Peyer's patch (tissue), 4 donors: Measurements from ENCODE around the gene IL1RL2. TPM values are rescaled to one million over a fixed set of nuclear protein-coding genes. Genes with fewer than 3 reads are reported as not detected.

Experiments
- DNase-seq, 3 donors: peaks; one replicate each; pipeline ENCODE4 v3.0.0-alpha.2; 2017 to 2019
- H3K27ac ChIP-seq, 4 donors: fragments of 200-600 bp; sonication (generic); one replicate each; pipeline ENCODE4 v1.5.1; 2016 to 2019
- H3K27me3 ChIP-seq, 2 donors: fragments of 200-600 bp; sonication (generic); one replicate each; pipeline ENCODE4 v1.5.1; 2019
- H3K36me3 ChIP-seq, 3 donors: fragments of 200-600 bp; sonication (generic); one replicate each; pipeline ENCODE4 v1.5.1; 2016 to 2019
- H3K4me1 ChIP-seq, 4 donors: fragments of 200-600 bp; sonication (generic); one replicate each; pipeline ENCODE4 v1.5.1; 2016 to 2019
- H3K4me3 ChIP-seq, 4 donors: fragments of 200-600 bp; sonication (generic); 1 replicate in 3 of 4; 2 replicates in 1 of 4; pipeline ENCODE4 v1.5.1; 2016 to 2019; ENCODE audit warnings: mild to moderate bottlenecking in 1 of 4
- H3K9me3 ChIP-seq, 4 donors: fragments of 200-600 bp; sonication (generic); one replicate each; pipeline ENCODE4 v1.5.1; 2016 to 2019; ENCODE audit warnings: mild to moderate bottlenecking in 1 of 4
- POLR2A ChIP-seq, 2 donors: fragments of 450-650 bp; IDR thresholded peaks; one replicate each; pipeline ENCODE4 v1.5.1; 2017; ENCODE audit warnings: antibody characterized with exemption in 2 of 2, mild to moderate bottlenecking in 2 of 2, moderate library complexity in 2 of 2
- total RNA-seq, 4 donors: library from RNA; depleted of rRNA; stranded (reverse); fragments of >200 nt; gene quantifications; one replicate each; pipeline ENCODE4 v1.1.0, GENCODE V29; 2016
- TF ChIP-seq, protein P1 (sequence below), 6 experiments: fragments of 450-650 bp in 4 of 6; fragments of 200-600 bp in 2 of 6; sonication (generic) in 1 of 6; IDR thresholded peaks; one replicate each; pipeline ENCODE4 v1.5.1; 2017 to 2019; ENCODE audit warnings: antibody characterized with exemption in 6 of 6, mild to moderate bottlenecking in 3 of 6, moderate library complexity in 1 of 6

IL1RL2 gene
- total RNA-seq, 4 donors from 2014 or later = 0.57 to 2.5 TPM; not detected in 2

DNA sequence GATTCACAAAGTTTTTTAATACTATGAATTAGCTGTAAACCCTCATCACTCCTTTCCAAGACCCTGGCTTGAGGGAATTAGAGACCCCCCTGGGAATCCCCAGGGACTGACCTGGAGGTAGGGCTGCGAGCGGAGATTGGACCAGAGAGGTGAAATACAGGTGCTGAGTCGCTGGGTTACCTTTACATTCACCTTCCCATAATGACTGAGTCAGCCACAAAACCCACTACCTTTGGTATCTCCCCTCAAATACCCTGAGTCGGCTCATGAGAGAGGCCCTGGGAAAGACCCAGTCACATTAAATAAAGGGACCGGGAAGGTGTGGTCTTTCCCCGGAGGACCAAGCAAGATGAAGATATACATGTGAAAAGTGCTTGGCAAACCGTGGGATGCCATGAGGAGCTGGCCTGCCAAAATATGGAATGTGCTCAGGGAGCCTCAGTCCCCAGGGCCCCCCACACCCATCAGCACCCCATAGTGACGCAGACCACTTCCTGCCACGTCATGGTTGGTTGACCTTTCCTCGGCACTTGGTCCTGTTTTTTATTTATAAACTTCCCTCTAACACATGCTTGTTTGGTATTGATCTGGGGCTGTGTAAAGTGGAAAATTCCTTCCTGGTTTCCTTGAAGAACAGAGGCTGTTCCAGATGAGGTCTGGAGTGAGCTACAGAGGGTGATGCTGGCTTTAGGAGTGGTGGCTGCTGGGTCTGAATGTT, 51.4 kb downstream of the IL1RL2 start:
- Histone ChIP-seq H3K4me3 (no peak overlapping the region), H3K36me3 (no peaks in the 10 kb centered on the region), H3K27me3 (no peaks in the 10 kb centered on the region), H3K27ac (peak overlapping the region in 2 of 4 donors; percentile 63 to 69), H3K9me3 (no peaks in the 10 kb centered on the region), H3K4me1 (no peaks in the 10 kb centered on the region)
- no peak for TF ChIP-seq POLR2A (IDR thresholded peaks at IDR 0.05)
- TF ChIP-seq, protein P1, sequence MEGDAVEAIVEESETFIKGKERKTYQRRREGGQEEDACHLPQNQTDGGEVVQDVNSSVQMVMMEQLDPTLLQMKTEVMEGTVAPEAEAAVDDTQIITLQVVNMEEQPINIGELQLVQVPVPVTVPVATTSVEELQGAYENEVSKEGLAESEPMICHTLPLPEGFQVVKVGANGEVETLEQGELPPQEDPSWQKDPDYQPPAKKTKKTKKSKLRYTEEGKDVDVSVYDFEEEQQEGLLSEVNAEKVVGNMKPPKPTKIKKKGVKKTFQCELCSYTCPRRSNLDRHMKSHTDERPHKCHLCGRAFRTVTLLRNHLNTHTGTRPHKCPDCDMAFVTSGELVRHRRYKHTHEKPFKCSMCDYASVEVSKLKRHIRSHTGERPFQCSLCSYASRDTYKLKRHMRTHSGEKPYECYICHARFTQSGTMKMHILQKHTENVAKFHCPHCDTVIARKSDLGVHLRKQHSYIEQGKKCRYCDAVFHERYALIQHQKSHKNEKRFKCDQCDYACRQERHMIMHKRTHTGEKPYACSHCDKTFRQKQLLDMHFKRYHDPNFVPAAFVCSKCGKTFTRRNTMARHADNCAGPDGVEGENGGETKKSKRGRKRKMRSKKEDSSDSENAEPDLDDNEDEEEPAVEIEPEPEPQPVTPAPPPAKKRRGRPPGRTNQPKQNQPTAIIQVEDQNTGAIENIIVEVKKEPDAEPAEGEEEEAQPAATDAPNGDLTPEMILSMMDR (IDR thresholded peaks at IDR 0.05) = no peak
- DNase-seq = no peak

DNA sequence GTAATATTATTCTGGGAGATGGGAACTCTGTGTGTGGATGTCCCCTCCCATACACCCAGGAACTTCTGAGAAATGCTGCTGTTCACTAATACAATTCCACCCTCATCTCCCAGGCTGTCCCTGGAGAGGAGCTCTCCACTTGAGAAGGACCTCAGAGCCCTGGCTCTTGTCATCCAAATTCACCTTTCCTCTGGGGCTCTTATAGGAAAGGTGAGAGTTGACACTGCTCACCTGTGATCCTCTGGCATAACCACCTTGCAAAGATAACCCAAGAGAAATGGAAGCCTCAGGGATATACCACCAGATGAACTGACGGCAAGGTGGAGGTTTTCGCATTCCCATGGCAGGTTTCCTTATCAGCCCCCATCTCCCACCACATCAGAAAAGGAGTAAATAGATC, 52.0 kb downstream of the IL1RL2 start:
- no peaks in the 10 kb centered on the region for H3K27me3 ChIP-seq
- TF ChIP-seq, protein P1 (IDR thresholded peaks at IDR 0.05) = no peak
- no peak for TF ChIP-seq POLR2A (IDR thresholded peaks at IDR 0.05)
- DNase-seq = no peak
- H3K4me1 ChIP-seq = no peaks in the 10 kb centered on the region
- peak overlapping the region in 3 of 4 donors; percentile 3 to 69 (median 63) for H3K27ac ChIP-seq
- no peaks in the 10 kb centered on the region for H3K36me3 ChIP-seq
- H3K9me3 ChIP-seq = no peaks in the 10 kb centered on the region
- H3K4me3 ChIP-seq = no peak overlapping the region

DNA sequence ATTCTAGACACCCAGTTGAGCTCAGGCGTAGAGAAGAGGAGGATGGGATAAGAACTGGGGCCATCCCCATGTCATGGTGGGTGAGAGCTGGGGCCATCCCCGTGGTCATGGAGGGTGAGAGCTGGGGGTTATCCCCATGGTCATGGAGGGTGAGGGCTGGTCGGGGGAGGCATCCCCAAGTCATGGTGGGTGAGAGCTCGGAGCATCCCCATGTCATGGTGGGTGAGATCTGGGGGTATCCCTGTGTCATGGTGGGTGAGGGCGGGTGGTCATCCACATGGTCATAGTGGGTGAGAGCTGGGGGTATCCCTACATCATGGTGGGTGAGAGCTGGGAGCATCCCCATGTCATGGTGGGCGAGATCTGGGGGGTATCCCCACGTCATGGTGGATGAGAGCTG, 52.5 kb downstream of the IL1RL2 start:
- no peaks in the 10 kb centered on the region for H3K36me3 ChIP-seq
- H3K9me3 ChIP-seq = no peaks in the 10 kb centered on the region
- no peaks in the 10 kb centered on the region for H3K4me1 ChIP-seq
- H3K4me3 ChIP-seq = no peak overlapping the region
- TF ChIP-seq POLR2A (IDR thresholded peaks at IDR 0.05) = no peak
- TF ChIP-seq, protein P1 (IDR thresholded peaks at IDR 0.05) = no peak
- no peak for DNase-seq
- no peaks in the 10 kb centered on the region for H3K27me3 ChIP-seq
- H3K27ac ChIP-seq = peak overlapping the region in 3 of 4 donors; percentile 3 to 69 (median 63)

DNA sequence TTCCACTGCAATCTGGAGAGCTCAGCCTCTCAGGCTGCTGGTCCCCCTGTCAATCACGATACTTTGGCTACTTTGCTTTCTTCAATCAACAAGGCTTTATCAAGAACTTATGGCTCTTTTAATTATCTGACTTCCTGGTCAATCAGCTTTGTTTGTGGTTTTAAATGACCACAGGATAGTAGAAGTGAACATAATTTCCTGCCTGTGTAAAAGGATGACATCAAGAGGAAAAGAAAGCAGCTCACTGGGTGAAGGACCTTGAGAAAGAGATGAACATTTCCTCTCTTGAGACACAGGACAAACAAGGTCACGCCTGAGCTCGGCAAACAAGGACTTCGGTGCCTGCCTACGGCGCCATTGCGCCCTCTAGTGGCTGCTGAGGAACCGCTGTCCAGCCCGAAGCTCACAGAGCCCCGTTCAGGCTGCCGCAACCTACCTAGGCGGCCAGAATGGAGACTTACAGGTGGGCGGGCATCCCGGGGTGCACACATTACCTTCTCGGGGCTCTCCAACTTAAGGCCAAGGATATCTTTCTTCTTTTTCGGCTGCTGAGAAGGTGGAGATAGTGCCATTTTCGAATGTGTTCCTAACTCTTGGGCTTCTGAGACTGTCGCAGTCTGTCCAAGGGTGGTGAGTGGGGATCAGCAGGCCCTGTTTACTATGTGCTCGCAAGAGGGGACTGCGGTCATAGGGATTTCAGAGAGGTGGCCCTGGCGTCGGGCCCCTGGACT, 54.0 kb downstream of the IL1RL2 start:
- TF ChIP-seq, protein P1 (IDR thresholded peaks at IDR 0.05) = peak; percentile 77 to 98 (median 94)
- no peak for TF ChIP-seq POLR2A (IDR thresholded peaks at IDR 0.05)
- H3K4me1 ChIP-seq = no peaks in the 10 kb centered on the region
- H3K4me3 ChIP-seq = no peak overlapping the region
- no peaks in the 10 kb centered on the region for H3K36me3 ChIP-seq
- H3K27me3 ChIP-seq = no peaks in the 10 kb centered on the region
- H3K27ac ChIP-seq = peak overlapping the region; percentile 29 to 69 (median 53)
- H3K9me3 ChIP-seq = no peaks in the 10 kb centered on the region
- DNase-seq = peak; percentile 78 to 96 (median 93)

DNA sequence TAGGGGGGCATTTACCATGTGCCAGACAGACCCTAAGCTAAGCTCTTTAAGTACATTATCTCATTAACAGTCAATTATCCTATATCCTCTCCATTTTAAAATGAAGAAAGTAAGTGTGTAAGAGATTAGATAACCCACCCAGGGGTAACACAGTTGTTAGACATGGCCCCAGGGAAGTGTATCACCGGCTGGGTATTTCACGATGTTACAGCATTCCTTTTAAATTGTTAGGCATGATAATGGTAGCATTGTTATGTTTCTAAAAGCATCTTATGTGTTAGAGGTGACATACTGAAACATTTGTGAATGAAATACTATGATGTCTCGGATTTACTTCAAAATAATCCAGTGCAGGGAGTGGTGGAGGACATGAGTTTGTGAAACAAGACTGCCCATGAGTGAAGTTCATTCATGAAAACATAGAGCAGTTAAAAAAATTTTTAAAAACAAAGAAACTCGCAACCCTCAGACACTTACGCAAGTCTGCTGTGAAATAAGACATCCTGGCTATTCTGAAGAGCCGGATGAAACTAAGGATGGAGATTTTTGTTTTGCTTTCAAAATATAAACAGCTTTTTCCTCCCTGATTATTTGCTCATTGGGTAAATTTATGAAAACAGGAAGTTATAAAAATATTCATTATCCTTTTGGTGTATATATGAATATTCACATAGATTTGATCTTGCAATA, 54.9 kb downstream of the IL1RL2 start:
- Histone ChIP-seq H3K36me3 (no peaks in the 10 kb centered on the region), H3K4me1 (no peaks in the 10 kb centered on the region), H3K27me3 (no peaks in the 10 kb centered on the region), H3K4me3 (no peak overlapping the region), H3K9me3 (no peaks in the 10 kb centered on the region), H3K27ac (peak overlapping the region in 2 of 4 donors; percentile 45 to 68)
- TF ChIP-seq, protein P1 (IDR thresholded peaks at IDR 0.05) = no peak
- TF ChIP-seq POLR2A (IDR thresholded peaks at IDR 0.05) = no peak
- no peak for DNase-seq
